Endodermal cell (in vitro differentiated cells): ENCODE measurements around the gene EXOC8. TPM values are rescaled to one million over a fixed set of nuclear protein-coding genes. Genes with fewer than 3 reads are reported as not detected.

ENCODE experiments used
- DNase-seq: peaks from one replicate; pipeline ENCODE4 v3.0.0-alpha.2; 2017
- H3K27ac ChIP-seq: 2 replicates; pipeline ENCODE4 v1.5.1; 2013; ENCODE audit warnings: mild to moderate bottlenecking, low read depth, low read length, moderate library complexity
- H3K27me3 ChIP-seq: 2 replicates; pipeline ENCODE4 v1.6.1; 2013; ENCODE audit warnings: mild to moderate bottlenecking, low read length, moderate library complexity; ENCODE audit not compliant: insufficient read depth, control insufficient read depth, poor library complexity, severe bottlenecking
- H3K36me3 ChIP-seq: 2 replicates; pipeline ENCODE4 v1.7.0; 2013; ENCODE audit warnings: mild to moderate bottlenecking, low read length, moderate library complexity; ENCODE audit not compliant: control insufficient read depth, insufficient read depth
- H3K4me1 ChIP-seq: one replicate; pipeline ENCODE4 v1.7.0; 2013; ENCODE audit warnings: low read length; ENCODE audit not compliant: control insufficient read depth, insufficient read depth
- H3K4me3 ChIP-seq: 2 replicates; pipeline ENCODE4 v1.5.1; 2013; ENCODE audit warnings: mild to moderate bottlenecking, low read length, moderate library complexity
- H3K9ac ChIP-seq: 2 replicates; pipeline ENCODE4 v1.6.1; 2013; ENCODE audit warnings: mild to moderate bottlenecking, low read length, moderate library complexity; ENCODE audit not compliant: poor library complexity, severe bottlenecking; ENCODE audit errors: extremely low read depth
- H3K9me3 ChIP-seq: 2 replicates; pipeline ENCODE4 v1.6.1; 2013; ENCODE audit warnings: mild to moderate bottlenecking, low read length, moderate library complexity; ENCODE audit not compliant: control insufficient read depth
- H3K27ac Mint-ChIP-seq: 2 replicates; pipeline ENCODE4 v1.8.0; 2020; ENCODE audit warnings: mixed read lengths
- H3K27me3 Mint-ChIP-seq: 2 replicates; pipeline ENCODE4 v1.8.0; 2021; ENCODE audit warnings: mild to moderate bottlenecking, mixed read lengths; ENCODE audit not compliant: insufficient read depth
- H3K36me3 Mint-ChIP-seq: 2 replicates; pipeline ENCODE4 v1.8.0; 2020; ENCODE audit warnings: low read depth, mixed read lengths
- H3K4me1 Mint-ChIP-seq: 2 replicates; pipeline ENCODE4 v1.8.0; 2020; ENCODE audit warnings: mixed read lengths
- H3K4me3 Mint-ChIP-seq: 2 replicates; pipeline ENCODE4 v1.8.0; 2020; ENCODE audit warnings: mild to moderate bottlenecking, moderate library complexity, mixed read lengths
- H3K9me3 Mint-ChIP-seq: 2 replicates; pipeline ENCODE4 v1.8.0; 2020; ENCODE audit warnings: mild to moderate bottlenecking, mixed read lengths
- CTCF ChIP-seq: fragments of 200-600 bp; sonication (generic); conservative IDR thresholded peaks from 2 replicates; pipeline ENCODE4 v1.5.0; 2021; ENCODE audit warnings: antibody characterized with exemption, mild to moderate bottlenecking
- WGBS, 2 experiments: methylation state at CpG; one replicate each; pipeline versions ENCODE4 v1.1.5 to v1.1.7; 2013; ENCODE audit warnings: missing lambda C conversion rate in 2 of 2, mixed read lengths in 1 of 2; ENCODE audit not compliant: insufficient coverage in 1 of 2, insufficient read length in 1 of 2; 5-methylcytosine and 5-hydroxymethylcytosine counted together
- total RNA-seq, 2 donors: library from RNA; stranded (reverse); fragmentation: NEBNext Ultra II Directional in 1 of 2; extraction: Animal tissue kit (Norgen Biotek cat#: 25700) in 1 of 2; gene quantifications; 2 replicates in 1 of 2; 3 replicates in 1 of 2; pipeline ENCODE4 v1.2.1, GENCODE V29; 2021

Gene EXOC8
- total RNA-seq, 2 donors from 2014 or later = 9.9 to 13.1 TPM

- Histone ChIP-seq H3K9ac (no peak overlapping the region), H3K4me3 (no peak overlapping the region), H3K9me3 (no peaks in the 10 kb centered on the region), H3K27ac (no peak overlapping the region), H3K4me1 (no peaks in the 10 kb centered on the region), H3K27me3 (no peaks in the 10 kb centered on the region), H3K36me3 (no peaks in the 10 kb centered on the region)
- H3K9me3 Mint-ChIP-seq = peaks cover 4% of the 10 kb centered on the region
- DNase-seq = no peak
- TF ChIP-seq CTCF = no peak
- H3K36me3 Mint-ChIP-seq = no peaks in the 10 kb centered on the region
- WGBS, 2 experiments = 93 to 98% methylated on average over 6 to 9 of the region's 9 CpGs
- no peak overlapping the region for H3K4me3 Mint-ChIP-seq
- no peaks in the 10 kb centered on the region for H3K27me3 Mint-ChIP-seq
- no peaks in the 10 kb centered on the region for H3K4me1 Mint-ChIP-seq
- H3K27ac Mint-ChIP-seq = no peak overlapping the region
These were observed 18.6 kb downstream of the EXOC8 start for GRCh38 chr1:231319080-231319479.

GRCh38 chr1:231318568-231318967 is 19.1 kb downstream of the EXOC8 start:
- 90 to 92% methylated on average over 1 to 4 of the region's 4 CpGs for WGBS, 2 experiments
- no peak overlapping the region for H3K4me3 ChIP-seq
- peaks cover 4% of the 10 kb centered on the region for H3K9me3 Mint-ChIP-seq
- no peak overlapping the region for H3K27ac Mint-ChIP-seq
- no peak for TF ChIP-seq CTCF
- H3K4me1 ChIP-seq = no peaks in the 10 kb centered on the region
- no peaks in the 10 kb centered on the region for H3K4me1 Mint-ChIP-seq
- H3K9ac ChIP-seq = no peak overlapping the region
- H3K9me3 ChIP-seq = no peaks in the 10 kb centered on the region
- no peaks in the 10 kb centered on the region for H3K36me3 Mint-ChIP-seq
- H3K4me3 Mint-ChIP-seq = no peak overlapping the region
- H3K27ac ChIP-seq = no peak overlapping the region
- H3K27me3 Mint-ChIP-seq = no peaks in the 10 kb centered on the region
- H3K36me3 ChIP-seq = no peaks in the 10 kb centered on the region
- peak; percentile 13 for DNase-seq
- no peaks in the 10 kb centered on the region for H3K27me3 ChIP-seq

- no peak overlapping the region for H3K9ac ChIP-seq
- Mint-ChIP-seq H3K27ac (no peak overlapping the region), H3K4me1 (no peaks in the 10 kb centered on the region), H3K36me3 (no peaks in the 10 kb centered on the region), H3K4me3 (no peak overlapping the region), H3K27me3 (peaks cover 2% of the 10 kb centered on the region), H3K9me3 (peaks cover 4% of the 10 kb centered on the region)
- no peak for DNase-seq
- no peaks in the 10 kb centered on the region for H3K36me3 ChIP-seq
- no peak for TF ChIP-seq CTCF
- 88 to 95% methylated on average over 7 to 15 of the region's 15 CpGs for WGBS, 2 experiments
- H3K4me3 ChIP-seq = no peak overlapping the region
- no peaks in the 10 kb centered on the region for H3K27me3 ChIP-seq
- H3K27ac ChIP-seq = no peak overlapping the region
- H3K9me3 ChIP-seq = no peaks in the 10 kb centered on the region
- no peaks in the 10 kb centered on the region for H3K4me1 ChIP-seq
These were observed 19.7 kb downstream of the EXOC8 start for GRCh38 chr1:231318015-231318355.
